Measurements from ENCODE around the gene TPRG1L. TPM values are rescaled to one million over a fixed set of nuclear protein-coding genes. Genes with fewer than 3 reads are reported as not detected.

Gene TPRG1L
- total RNA-seq, 1 experiment from 2014 or later: 24.0 TPM

DNA sequence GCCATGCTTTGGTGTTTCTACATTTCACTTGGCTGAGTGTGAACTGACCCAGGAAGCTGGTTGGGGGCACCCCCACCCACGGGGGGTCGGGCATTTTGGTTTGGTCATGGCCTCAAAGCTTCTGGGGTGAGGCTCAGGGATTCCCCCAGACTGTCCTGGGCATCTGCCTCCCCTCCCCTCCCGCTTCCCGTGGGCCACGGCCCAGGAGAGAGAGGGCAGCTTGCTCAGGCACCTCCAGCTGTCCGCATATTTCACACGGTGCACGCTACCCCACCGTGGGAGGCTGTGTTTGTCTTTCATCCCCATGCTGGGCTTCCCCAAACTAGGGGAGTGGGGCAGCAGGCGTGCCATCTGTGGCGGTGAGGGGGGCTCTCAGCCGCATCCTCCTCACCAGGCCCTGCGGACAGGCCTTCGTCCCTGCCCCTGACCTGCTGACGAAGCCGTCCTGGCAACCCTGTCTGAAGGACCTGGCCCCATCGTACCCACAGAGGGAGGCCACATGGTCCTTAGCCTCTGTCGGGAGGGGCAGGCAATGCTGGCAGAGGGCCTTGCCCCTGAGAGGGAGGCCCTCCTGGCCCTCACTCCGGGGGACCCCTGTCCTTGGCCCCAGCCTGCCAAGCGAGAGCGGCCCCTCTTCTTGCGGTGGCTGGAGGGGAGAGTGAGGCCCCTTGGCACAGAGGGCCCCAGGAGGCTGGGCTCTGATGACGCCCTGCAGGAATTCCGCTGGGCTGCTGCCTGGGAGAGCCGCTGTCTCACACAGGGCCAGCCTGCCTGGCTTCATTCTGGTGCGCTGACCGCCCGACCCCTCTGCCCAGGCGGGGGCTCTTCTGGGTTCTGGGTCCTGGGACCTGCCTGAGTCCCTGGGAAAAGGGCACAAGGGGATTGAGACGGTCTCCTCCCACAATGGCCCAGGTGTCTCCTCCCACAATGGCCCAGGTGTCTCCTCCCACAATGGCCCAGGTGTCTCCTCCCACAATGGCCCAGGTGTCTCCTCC, 49.6 kb downstream of the TPRG1L start:
- Histone ChIP-seq H3K4ac (ENCODE audit: low read depth, low read length) (no peak overlapping the region), H3K27me3 (ENCODE audit: insufficient read depth, low read length) (no peaks in the 10 kb centered on the region), H3K4me1 (ENCODE audit: insufficient read depth, low read length) (no peaks in the 10 kb centered on the region), H3K14ac (ENCODE audit: insufficient read depth, low read length) (no peak overlapping the region), H3K56ac (ENCODE audit: insufficient read length, low read depth, low read length) (no peak overlapping the region), H4K8ac (replicated peaks; ENCODE audit: insufficient read length, low read depth, low read length) (no peak overlapping the region), H4K20me1 (ENCODE audit: control insufficient read depth, insufficient read depth, insufficient read length) (no peaks in the 10 kb centered on the region), H4K91ac (ENCODE audit: insufficient read length, low read depth, low read length) (no peak overlapping the region), H3K4me2 (ENCODE audit: insufficient read depth, insufficient read length, low read length) (no peak overlapping the region), H3K9me3 (ENCODE audit: control insufficient read depth, low read depth, low read length) (no peaks in the 10 kb centered on the region), H3T11ph (ENCODE audit: low read length) (no peak overlapping the region), H3K79me1 (ENCODE audit: insufficient read depth, low read depth, low read length, poor library complexity, severe bottlenecking) (no peaks in the 10 kb centered on the region), H3K18ac (ENCODE audit: insufficient read length, low read depth, low read length) (peak overlapping the region; percentile 7), H2AK5ac (ENCODE audit: insufficient read length, low read length) (no peak overlapping the region), H2BK12ac (ENCODE audit: insufficient read length, low read depth, low read length) (no peak overlapping the region), H2BK5ac (ENCODE audit: insufficient read length, low read length) (no peak overlapping the region), H2AFZ (ENCODE audit: low read length) (no peak overlapping the region), H3K23ac (ENCODE audit: insufficient read length, low read depth, low read length) (no peak overlapping the region), H3K79me2 (ENCODE audit: insufficient read depth, low read length) (no peaks in the 10 kb centered on the region), H2BK20ac (ENCODE audit: low read depth, low read length, poor library complexity, severe bottlenecking) (no peak overlapping the region), H3K23me2 (ENCODE audit: insufficient read length, low read depth, low read length, poor library complexity, severe bottlenecking) (no peaks in the 10 kb centered on the region), H3K27ac (ENCODE audit: insufficient read length, low read depth, low read length) (no peak overlapping the region), H4K5ac (ENCODE audit: insufficient read length, low read depth, low read length) (no peak overlapping the region), H3K9ac (ENCODE audit: extremely low read depth, insufficient read length, low read length) (no peak overlapping the region), H2BK120ac (ENCODE audit: low read depth, low read length, poor library complexity, severe bottlenecking) (no peak overlapping the region), H2BK15ac (ENCODE audit: low read depth, low read length) (no peak overlapping the region; the same call in 1 of the 2 replicates)
- H3K4me3 Mint-ChIP-seq: no peak overlapping the region
- H3K4me1 Mint-ChIP-seq: peaks cover 36 to 61% of the 10 kb centered on the region in 2 experiments
- WGBS (ENCODE audit: extremely low coverage, insufficient read length, low lambda C conversion rate): no CpG with 5 or more reads among the region's 30 CpGs
- peaks cover 24% of the 10 kb centered on the region for H3K27me3 Mint-ChIP-seq (ENCODE audit: low read depth)
- H3K9me3 Mint-ChIP-seq: no peaks in the 10 kb centered on the region; a peak in 1 of 5 replicates
- H3K27ac Mint-ChIP-seq: no peak overlapping the region
- TF ChIP-seq, protein P1, sequence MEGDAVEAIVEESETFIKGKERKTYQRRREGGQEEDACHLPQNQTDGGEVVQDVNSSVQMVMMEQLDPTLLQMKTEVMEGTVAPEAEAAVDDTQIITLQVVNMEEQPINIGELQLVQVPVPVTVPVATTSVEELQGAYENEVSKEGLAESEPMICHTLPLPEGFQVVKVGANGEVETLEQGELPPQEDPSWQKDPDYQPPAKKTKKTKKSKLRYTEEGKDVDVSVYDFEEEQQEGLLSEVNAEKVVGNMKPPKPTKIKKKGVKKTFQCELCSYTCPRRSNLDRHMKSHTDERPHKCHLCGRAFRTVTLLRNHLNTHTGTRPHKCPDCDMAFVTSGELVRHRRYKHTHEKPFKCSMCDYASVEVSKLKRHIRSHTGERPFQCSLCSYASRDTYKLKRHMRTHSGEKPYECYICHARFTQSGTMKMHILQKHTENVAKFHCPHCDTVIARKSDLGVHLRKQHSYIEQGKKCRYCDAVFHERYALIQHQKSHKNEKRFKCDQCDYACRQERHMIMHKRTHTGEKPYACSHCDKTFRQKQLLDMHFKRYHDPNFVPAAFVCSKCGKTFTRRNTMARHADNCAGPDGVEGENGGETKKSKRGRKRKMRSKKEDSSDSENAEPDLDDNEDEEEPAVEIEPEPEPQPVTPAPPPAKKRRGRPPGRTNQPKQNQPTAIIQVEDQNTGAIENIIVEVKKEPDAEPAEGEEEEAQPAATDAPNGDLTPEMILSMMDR (conservative IDR thresholded peaks at IDR 0.05): no peak
- peak; percentile 76 for DNase-seq
- H3K36me3 Mint-ChIP-seq (ENCODE audit: insufficient read depth in 1 of 3, low read depth in 3 of 3): no peaks in the 10 kb centered on the region; a peak in 1 of 7 replicates

All from H9 (cell line).